NB4 (cell line): ENCODE data around the gene MRAP2.
"Not testable (repeated sequence)": the region's sequence is repeated elsewhere in the genome, so short reads cannot be mapped to it uniquely, and the experiment has no call there.

Source experiments
- DNase-seq: peaks from one replicate; pipeline ENCODE4 v3.0.0; 2010; ENCODE audit warnings: low read depth
- H3K4me3 ChIP-seq: one replicate; pipeline ENCODE4 v1.5.1; 2011; ENCODE audit warnings: mild to moderate bottlenecking, low read depth, low read length, moderate library complexity
- CTCF ChIP-seq: IDR thresholded peaks from one replicate; pipeline ENCODE4 v1.5.1; 2012; ENCODE audit warnings: low read depth, low read length
- MYC ChIP-seq: IDR thresholded peaks from 2 replicates; pipeline ENCODE4 v1.6.1; 2011; ENCODE audit warnings: low read depth, low read length
- POLR2A ChIP-seq: IDR thresholded peaks from 2 replicates; pipeline ENCODE4 v1.6.1; 2011; ENCODE audit warnings: mild to moderate bottlenecking; ENCODE audit not compliant: insufficient read length; ENCODE audit errors: extremely low read depth
- TF ChIP-seq, protein P1 (sequence below): IDR thresholded peaks from 2 replicates; pipeline ENCODE4 v1.6.1; 2011; ENCODE audit warnings: low read depth, low read length

MRAP2 gene

GRCh38 chr6:84074988-84075781 lies 41.6 kb downstream of the MRAP2 start:
- no peak overlapping the region for H3K4me3 ChIP-seq
- DNase-seq = no peak
- TF ChIP-seq, protein P1, sequence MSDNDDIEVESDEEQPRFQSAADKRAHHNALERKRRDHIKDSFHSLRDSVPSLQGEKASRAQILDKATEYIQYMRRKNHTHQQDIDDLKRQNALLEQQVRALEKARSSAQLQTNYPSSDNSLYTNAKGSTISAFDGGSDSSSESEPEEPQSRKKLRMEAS = no peak
- TF ChIP-seq POLR2A (no peak), CTCF (no peak), MYC (no peak)

GRCh38 chr6:84077645-84078044 lies 44.1 kb downstream of the MRAP2 start:
- no peak for DNase-seq
- no peak for TF ChIP-seq POLR2A
- no peak for TF ChIP-seq CTCF
- TF ChIP-seq MYC = no peak
- TF ChIP-seq, protein P1 = no peak
- no peak overlapping the region for H3K4me3 ChIP-seq

GRCh38 chr6:84078335-84078734 lies 44.8 kb downstream of the MRAP2 start:
- TF ChIP-seq CTCF (no peak), POLR2A (no peak), MYC (no peak)
- TF ChIP-seq, protein P1 = no peak
- no peak for DNase-seq
- H3K4me3 ChIP-seq = no peak overlapping the region

GRCh38 chr6:84081222-84081621 lies 47.6 kb downstream of the MRAP2 start:
- H3K4me3 ChIP-seq = no peak overlapping the region
- no peak for DNase-seq
- no peak for TF ChIP-seq MYC
- TF ChIP-seq, protein P1 = no peak
- no peak for TF ChIP-seq CTCF
- no peak for TF ChIP-seq POLR2A

- TF ChIP-seq POLR2A (no peak), CTCF (no peak), MYC (no peak)
- TF ChIP-seq, protein P1 = no peak
- DNase-seq = no peak
- H3K4me3 ChIP-seq = no peak overlapping the region
These were observed 49.2 kb downstream of the MRAP2 start for GRCh38 chr6:84082689-84083265.

- not testable (repeated sequence) for DNase-seq, H3K4me3 ChIP-seq
These were observed 51.1 kb downstream of the MRAP2 start for GRCh38 chr6:84084705-84085104.
